Stimulated activated CD4-positive, alpha-beta T cell treated with anti-CD3 and anti-CD28 coated beads, Interleukin-2, amount 100 ng/mL, for 4 hours (primary cell): Measurements from ENCODE around the gene TDP1.

Experiments
- DNase-seq: peaks from one replicate; pipeline ENCODE4 v3.0.0-alpha.2; 2020; ENCODE audit warnings: low read depth

The TDP1 gene

DNA sequence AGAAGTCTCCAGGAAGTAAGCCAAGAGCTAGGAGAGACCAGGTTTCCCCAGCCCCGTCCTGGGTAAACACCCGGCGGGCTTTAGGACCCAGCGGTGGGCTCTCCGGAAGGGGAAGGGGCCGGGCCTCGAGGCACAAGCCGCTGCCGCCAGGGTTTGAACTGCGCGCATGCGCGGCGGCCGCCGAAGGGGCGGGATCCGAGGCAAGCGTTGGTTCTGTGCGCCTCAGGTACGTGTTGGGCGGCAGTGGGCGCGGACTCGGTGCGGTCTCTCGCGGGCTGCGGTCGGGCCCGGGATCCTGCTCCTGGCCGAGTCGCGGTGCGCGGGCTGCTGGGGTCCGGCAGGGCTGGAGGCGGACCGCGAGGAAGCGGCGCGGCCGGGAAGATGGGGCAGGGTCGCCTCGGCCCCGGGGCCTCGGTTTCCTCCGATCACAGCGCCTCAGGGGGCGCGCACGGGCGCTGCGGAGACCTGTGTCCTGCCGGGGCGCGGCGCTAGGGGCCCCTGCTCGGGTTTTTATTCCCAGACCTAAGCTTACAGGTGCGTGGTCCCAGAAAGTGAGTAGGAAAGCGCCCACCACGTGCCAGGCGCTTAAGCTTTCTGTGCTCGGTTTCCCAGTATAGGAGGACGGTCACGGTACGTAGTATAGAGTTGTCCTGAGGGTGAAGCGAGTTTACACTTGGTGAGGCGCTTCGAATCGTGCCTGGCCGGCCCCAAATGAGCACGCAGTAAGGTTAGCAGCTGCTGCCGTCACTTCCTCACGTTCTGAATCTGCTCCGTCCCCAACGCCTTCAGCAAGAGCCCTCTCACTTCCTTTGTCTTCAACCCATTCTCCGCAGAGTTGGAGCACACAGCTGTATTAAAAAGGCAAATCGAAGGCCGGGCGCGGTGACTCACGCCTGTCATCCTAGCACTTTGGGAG lies at the start of gene TDP1:
TSS of gene TDP1 (plus strand) at position 183 of the 916 bp plus-strand sequence. CDS start 7,188 bp downstream, outside the sequence.
- DNase-seq, result peak; percentile 96

DNA sequence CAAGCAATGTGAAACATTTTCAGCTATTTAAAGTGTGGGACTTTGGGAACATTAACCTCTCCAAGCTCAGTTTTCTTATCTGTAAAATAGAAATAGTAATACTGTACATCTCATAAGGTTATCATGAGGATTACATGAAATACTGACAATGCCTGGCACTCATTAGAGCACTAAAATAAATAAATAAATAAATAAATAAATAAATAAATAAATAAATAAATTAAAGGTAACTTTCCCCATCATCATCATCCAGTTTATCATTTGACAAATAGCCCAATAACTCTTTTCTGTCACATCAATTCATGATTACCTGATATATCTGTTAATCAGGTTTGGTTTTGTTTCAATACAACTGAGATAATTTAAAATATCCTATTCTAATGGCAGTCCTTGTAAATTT lies 49.7 kb upstream of the TDP1 start:
- DNase-seq, result no peak

- DNase-seq, result no peak
Measured at GRCh38 chr14:89907655-89908054, 48.1 kb upstream of the TDP1 start.

- DNase-seq, result no peak
Measured at GRCh38 chr14:89908712-89909450, 46.8 kb upstream of the TDP1 start.

DNA sequence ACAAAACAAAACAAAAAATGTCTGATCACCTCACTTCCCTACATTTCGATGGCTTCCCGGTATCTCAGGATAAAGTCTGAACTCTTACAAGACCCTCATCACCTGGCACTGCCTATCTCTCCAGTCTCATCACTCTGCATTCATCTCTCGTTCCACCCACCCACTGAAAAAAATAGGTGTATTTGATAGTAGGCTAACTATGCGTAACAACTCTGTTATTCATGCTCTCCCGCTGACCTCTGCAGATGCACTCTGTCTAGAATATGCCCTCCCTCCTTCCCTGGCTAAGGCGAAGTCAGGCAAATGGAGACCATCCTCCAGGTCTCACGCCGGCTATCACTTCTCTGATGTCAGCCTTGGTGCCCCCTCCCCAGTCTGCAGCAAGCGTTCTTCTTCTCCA lies 46.1 kb upstream of the TDP1 start:
- DNase-seq, result no peak

GRCh38 chr14:89910691-89911009 lies 45.1 kb upstream of the TDP1 start:
- no peak for DNase-seq

- DNase-seq, result no peak
Measured at GRCh38 chr14:89911010-89911919, 44.5 kb upstream of the TDP1 start.

DNA sequence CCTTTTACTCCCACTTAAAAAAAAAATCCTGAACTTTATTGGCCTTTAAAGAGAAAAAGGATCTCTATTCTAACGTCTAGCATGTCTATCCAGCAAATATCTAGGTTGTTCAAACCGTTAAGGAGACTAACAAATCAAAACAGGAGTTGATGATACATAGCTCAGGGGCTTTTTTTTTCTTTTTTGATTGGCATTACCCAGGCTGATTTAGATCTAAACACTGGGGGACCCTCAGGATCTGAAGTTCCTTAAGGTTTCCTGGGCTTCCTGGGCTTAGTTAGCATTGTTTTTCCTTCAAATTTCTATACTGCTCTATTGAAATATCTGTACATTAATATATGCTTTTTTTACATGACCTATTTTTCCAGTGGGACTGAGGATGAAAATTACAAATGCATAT lies 43.5 kb upstream of the TDP1 start:
- DNase-seq, result no peak

DNA sequence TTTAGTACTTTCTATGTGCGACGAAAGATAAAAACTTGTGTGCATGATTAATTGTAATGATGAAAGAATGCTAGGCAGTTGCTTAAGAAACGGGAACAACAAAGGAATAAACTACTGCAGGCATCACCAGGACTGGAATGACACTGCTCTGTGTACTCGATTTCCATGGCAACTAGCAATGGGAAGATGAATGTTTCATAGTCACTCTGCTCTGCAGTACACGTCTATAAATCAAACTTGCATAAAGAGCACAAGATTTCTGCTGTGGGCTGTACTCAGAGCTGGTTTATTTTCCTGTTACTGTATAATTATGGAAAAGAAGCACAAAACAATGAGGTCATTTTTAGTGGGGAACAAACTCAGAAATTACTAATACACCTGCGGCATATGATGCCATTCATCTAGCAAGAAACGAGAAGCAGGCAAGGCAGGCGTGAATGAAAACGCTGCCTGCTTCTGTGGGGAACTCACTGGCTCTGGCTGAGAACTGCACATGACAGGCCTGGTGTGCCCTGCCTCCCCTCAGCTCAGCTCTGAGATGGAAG lies 43.0 kb upstream of the TDP1 start:
- DNase-seq, result no peak

GRCh38 chr14:89915114-89915878 lies 40.4 kb upstream of the TDP1 start:
- DNase-seq, result peak; percentile 39

DNA sequence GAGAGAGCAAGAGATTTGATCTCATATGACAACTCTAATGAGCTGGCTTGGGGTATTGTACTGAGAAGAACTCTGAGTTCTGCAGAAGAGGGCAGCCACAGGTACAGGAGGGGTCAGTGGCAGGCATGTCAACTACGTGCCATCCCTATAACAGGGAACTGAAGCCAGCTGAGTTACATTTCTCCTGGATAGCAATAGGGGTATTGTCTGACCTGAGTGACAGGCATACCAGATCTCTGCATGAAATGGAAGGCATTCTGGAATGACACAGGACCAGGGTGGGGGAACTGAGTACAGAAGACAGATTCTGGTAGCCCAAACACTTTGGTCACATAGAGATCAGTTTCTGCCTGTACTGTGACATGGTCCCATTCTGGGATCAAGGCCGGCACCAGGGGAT lies 37.0 kb upstream of the TDP1 start:
- DNase-seq, result no peak

DNA sequence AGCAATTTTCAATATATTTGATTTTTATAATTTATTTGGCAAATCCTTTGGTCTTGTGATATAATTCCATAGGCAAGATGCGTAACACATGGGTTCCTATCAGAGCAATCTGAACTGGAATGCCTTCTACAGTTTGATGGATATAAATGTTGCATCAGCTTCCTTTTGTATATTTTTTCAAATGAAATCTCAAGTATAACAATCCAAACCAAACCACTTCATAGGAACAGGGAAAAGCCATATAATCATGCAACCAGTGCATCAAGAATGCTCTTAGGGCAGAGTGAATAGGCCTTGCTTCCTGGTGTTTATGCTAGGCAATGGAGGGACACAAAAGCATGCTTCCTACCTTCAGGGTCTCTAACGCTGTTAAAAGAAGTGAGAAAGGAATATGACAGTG lies 35.7 kb upstream of the TDP1 start:
- DNase-seq, result no peak

GRCh38 chr14:89921346-89921745 lies 34.4 kb upstream of the TDP1 start:
- DNase-seq, result no peak

- no peak for DNase-seq
Measured at GRCh38 chr14:89922031-89922907, 33.5 kb upstream of the TDP1 start.

DNA sequence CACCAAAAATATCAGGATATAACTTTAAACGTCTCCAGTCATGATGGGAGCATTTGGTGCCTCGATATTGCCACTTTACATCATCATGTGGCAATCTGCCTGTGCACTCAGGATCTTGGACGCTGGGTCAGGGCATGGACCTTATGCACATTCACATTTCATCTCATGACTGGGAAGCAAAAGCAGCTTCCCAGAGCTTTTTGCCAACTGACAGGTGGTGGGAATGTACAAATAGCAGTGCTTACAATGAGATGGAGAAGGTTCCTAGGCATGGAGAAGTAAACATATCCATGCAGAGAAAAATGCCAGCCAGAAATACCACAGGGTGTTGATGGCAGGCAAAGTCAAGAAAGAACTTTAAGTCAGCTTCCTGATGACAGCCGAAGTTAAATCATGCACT lies 31.5 kb upstream of the TDP1 start:
- DNase-seq, result no peak

DNA sequence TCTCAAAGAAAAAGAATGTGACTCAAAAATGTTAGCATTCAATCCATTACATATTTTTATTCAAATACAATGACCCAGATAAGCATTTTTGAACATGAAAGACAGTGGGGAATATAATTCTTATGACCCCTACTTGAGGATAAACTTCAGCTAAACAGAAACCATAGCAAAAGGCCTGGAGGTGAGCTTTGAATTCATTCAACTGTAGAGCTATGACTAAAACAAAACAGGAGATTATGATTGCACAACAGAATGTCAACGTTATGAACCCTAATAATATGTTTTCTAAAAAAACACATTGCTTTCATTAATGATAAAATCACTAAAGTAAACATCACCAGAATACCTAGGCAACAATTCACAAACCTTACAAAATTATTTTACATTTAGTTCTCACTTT lies 29.0 kb upstream of the TDP1 start:
- no peak for DNase-seq

- DNase-seq, result no peak
Measured at GRCh38 chr14:89927186-89927865, 28.4 kb upstream of the TDP1 start.

DNA sequence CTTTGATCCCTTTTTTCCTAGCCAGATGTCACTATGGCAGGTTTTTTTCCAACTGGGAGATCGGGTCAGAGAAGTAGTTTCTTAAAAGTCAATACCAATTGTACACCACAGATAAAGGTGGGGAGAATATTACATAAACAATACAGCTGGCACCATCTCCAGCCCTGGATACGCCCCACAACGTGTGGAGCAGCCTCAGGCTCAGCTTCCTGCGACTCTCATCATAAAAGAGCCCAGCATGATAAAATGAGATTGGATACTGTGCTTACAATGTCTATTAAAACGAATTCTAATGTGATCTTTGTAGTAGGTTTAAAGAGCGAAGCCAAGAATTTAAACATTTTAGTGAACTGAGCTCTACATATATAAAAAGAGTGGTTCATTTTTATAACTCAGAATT lies 22.7 kb upstream of the TDP1 start:
- no peak for DNase-seq

DNA sequence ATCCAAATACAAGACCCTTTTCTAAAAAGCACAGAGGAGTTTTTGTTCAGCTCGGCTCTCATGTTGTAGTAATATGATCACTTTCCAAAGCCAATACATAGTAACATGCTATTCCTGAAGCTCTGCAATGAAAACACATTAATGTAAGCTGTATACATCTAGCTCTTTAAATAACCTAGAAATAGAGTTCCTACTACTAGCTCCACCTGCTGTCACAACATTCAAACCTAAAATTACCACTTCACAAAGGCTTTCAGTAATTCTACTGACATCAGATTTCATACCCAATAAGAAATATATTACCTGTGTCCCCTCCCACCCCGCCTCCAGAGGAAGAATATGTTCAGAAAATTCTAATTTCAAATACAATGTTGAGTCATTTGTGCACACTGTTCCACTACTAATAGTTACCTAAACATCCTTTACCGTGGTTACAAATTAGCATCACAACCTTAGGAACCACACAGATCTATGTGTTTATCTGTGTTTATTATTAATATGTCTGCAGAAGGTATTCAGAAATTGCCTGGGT lies 19.0 kb upstream of the TDP1 start:
- no peak for DNase-seq
